Suprapubic skin (tissue), 4 donors: Measurements from ENCODE around the gene ZFYVE28. TPM values are rescaled to one million over a fixed set of nuclear protein-coding genes. Genes with fewer than 3 reads are reported as not detected.

ENCODE experiments used
- DNase-seq, 2 donors: peaks; one replicate each; pipeline ENCODE4 v3.0.0-alpha.2; 2019; ENCODE audit warnings: low spot score in 2 of 2
- H3K27ac ChIP-seq: fragments of 200-600 bp; sonication (generic); one replicate; pipeline ENCODE4 v1.5.1; 2019
- H3K27me3 ChIP-seq: fragments of 200-600 bp; sonication (generic); one replicate; pipeline ENCODE4 v1.5.1; 2019
- H3K36me3 ChIP-seq: fragments of 200-600 bp; sonication (generic); one replicate; pipeline ENCODE4 v1.5.1; 2019
- H3K4me1 ChIP-seq: fragments of 200-600 bp; sonication (generic); one replicate; pipeline ENCODE4 v1.5.1; 2019
- H3K4me3 ChIP-seq: fragments of 200-600 bp; sonication (generic); one replicate; pipeline ENCODE4 v1.5.1; 2019; ENCODE audit warnings: mild to moderate bottlenecking
- H3K9me3 ChIP-seq: fragments of 200-600 bp; sonication (generic); one replicate; pipeline ENCODE4 v1.5.1; 2019
- EP300 ChIP-seq: sonication (generic); formaldehyde crosslinking; IDR thresholded peaks from one replicate; pipeline ENCODE4 v1.6.1; 2017; ENCODE audit warnings: antibody characterized with exemption
- POLR2A ChIP-seq, 2 donors: fragments of 450-650 bp; IDR thresholded peaks; one replicate each; pipeline ENCODE4 v1.6.1; 2017; ENCODE audit warnings: antibody characterized with exemption in 2 of 2, mild to moderate bottlenecking in 2 of 2, moderate library complexity in 2 of 2
- POLR2AphosphoS5 ChIP-seq, 3 donors: sonication (generic); formaldehyde crosslinking; IDR thresholded peaks; one replicate each; pipeline ENCODE4 v1.6.1; 2017; ENCODE audit warnings: antibody characterized with exemption in 3 of 3
- WGBS: methylation state at CpG from one replicate; pipeline ENCODE4 v1.1.5; 2018; 5-methylcytosine and 5-hydroxymethylcytosine counted together
- total RNA-seq, 4 donors: library from RNA; depleted of rRNA; stranded (reverse); fragments of >200 nt; gene quantifications; one replicate each; pipeline ENCODE4 v1.1.0, GENCODE V29; 2016
- TF ChIP-seq, protein P1 (sequence below), 2 donors: fragments of 200-600 bp in 1 of 2; fragments of 450-650 bp in 1 of 2; sonication (generic) in 1 of 2; IDR thresholded peaks; one replicate each; pipeline ENCODE4 v1.5.1; 2016 to 2019; ENCODE audit warnings: antibody characterized with exemption in 2 of 2, mild to moderate bottlenecking in 1 of 2, moderate library complexity in 1 of 2

ZFYVE28 gene
- total RNA-seq, 4 donors from 2014 or later, result 7.6 to 21.3 (median 9.9) TPM

DNA sequence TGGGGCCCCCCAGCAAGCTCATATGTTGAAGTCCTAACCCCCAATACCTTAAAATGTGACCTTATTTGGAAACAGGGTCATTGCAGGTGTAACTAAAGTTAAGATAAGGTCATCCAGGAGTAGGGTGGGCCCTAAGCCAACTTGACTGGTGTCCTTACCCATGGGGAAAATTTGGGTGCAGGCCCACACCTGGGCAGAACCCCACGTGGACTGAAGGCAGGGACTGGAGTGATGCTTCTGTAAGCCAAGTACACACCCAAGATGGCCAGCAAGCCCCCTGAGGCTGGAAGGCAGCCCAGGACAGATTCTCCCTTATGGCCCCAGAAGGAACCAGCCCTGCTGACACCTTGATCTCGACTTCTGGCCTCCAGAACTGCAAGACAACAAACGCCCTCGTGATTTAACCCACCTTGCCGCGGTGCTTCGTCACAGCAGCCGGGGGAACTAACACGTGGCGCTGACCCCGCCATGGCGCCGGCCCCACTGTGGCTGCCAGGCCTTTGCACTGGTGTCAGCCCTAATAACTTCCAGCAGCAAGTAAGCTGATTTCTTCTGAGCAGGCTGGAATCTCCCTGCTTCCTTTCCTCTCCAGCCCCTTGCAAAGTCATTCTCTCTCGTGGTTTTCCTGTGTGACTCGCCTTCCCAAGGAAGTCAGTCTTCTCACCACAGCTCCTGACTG, 133.4 kb downstream of the ZFYVE28 start:
- peak in 1 of 2 donors; percentile 38 for DNase-seq
- 83% methylated on average over 15 of the region's 15 CpGs for WGBS
- no peaks in the 10 kb centered on the region for H3K4me1 ChIP-seq
- H3K27me3 ChIP-seq, result no peaks in the 10 kb centered on the region
- TF ChIP-seq, protein P1, sequence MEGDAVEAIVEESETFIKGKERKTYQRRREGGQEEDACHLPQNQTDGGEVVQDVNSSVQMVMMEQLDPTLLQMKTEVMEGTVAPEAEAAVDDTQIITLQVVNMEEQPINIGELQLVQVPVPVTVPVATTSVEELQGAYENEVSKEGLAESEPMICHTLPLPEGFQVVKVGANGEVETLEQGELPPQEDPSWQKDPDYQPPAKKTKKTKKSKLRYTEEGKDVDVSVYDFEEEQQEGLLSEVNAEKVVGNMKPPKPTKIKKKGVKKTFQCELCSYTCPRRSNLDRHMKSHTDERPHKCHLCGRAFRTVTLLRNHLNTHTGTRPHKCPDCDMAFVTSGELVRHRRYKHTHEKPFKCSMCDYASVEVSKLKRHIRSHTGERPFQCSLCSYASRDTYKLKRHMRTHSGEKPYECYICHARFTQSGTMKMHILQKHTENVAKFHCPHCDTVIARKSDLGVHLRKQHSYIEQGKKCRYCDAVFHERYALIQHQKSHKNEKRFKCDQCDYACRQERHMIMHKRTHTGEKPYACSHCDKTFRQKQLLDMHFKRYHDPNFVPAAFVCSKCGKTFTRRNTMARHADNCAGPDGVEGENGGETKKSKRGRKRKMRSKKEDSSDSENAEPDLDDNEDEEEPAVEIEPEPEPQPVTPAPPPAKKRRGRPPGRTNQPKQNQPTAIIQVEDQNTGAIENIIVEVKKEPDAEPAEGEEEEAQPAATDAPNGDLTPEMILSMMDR (IDR thresholded peaks at IDR 0.05), result no peak
- TF ChIP-seq POLR2AphosphoS5 (IDR thresholded peaks at IDR 0.05) (no peak), POLR2A (IDR thresholded peaks at IDR 0.05) (no peak)
- H3K9me3 ChIP-seq, result no peaks in the 10 kb centered on the region
- H3K27ac ChIP-seq, result no peak overlapping the region
- H3K36me3 ChIP-seq, result no peaks in the 10 kb centered on the region
- no peak overlapping the region for H3K4me3 ChIP-seq

DNA sequence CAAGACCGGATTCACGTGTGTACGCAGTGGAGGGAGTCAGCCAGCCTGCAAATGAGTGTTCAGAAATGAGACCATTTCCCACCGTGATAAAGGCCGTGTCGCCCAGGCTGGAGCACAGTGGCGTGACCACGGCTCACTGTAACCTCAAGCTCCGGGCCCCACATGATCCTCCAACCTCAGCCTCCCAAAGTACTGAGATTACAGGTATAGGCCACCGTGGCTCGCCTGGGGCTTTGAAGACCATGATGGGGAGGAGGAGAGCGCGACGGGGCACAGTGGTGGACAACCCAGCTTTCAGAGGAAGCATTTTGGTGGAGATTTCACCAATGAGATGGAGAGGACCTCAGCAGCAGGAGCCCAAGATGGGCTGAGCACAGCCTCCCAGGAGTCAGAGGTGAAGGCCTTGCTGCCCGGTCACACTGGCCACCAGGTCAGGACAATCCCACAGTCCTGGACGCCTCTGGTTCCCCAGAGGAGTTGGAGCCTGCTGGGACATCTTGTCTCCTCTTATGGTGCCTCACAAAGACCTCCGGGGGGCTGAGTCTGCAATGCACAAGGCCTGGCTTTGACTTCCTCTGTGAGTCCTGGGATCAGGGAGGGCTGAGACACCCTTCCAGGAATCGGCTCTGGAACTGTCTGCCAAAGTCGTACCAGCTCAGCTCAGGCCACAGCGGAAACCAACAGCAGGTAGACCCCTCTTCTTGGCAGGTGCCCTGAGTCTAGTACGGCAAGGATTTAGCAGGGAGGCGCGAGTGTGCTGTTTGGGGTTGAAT, 134.1 kb downstream of the ZFYVE28 start:
- 97% methylated on average over 19 of the region's 23 CpGs for WGBS
- H3K9me3 ChIP-seq, result no peaks in the 10 kb centered on the region
- no peaks in the 10 kb centered on the region for H3K27me3 ChIP-seq
- H3K36me3 ChIP-seq, result no peaks in the 10 kb centered on the region
- no peak overlapping the region for H3K4me3 ChIP-seq
- TF ChIP-seq POLR2AphosphoS5 (IDR thresholded peaks at IDR 0.05), result no peak
- TF ChIP-seq, protein P1 (IDR thresholded peaks at IDR 0.05), result no peak
- no peak for TF ChIP-seq EP300
- no peak for TF ChIP-seq POLR2A (IDR thresholded peaks at IDR 0.05)
- DNase-seq, result peak in 1 of 2 donors; percentile 37
- H3K27ac ChIP-seq, result no peak overlapping the region
- H3K4me1 ChIP-seq, result no peaks in the 10 kb centered on the region

DNA sequence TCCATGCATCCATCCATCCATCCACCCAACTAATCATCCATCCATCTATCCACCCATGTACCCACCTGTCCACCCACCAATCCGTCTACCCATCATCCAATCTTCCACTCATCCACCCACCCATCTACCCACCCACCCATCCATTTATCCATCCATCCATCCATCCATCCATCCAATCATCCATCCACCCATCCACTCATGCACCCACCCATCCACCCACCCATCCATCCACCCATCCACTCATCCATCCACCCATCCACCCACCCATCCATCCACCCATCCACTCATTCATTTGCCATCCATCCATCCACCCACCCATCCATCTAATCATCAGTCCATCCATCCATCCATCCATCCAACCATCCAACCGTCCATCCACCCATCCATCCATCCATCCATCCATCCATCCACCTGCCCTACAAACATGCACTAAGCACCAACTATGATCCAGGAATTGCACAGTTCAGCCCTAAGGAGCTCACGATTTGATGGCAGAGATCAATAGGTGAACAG, 135.2 kb downstream of the ZFYVE28 start:
- TF ChIP-seq EP300 (no peak), POLR2A (IDR thresholded peaks at IDR 0.05) (no peak)
- TF ChIP-seq, protein P1 (IDR thresholded peaks at IDR 0.05), result no peak
- Histone ChIP-seq H3K27me3 (no peaks in the 10 kb centered on the region), H3K4me1 (no peaks in the 10 kb centered on the region), H3K4me3 (no peak overlapping the region), H3K9me3 (no peaks in the 10 kb centered on the region), H3K36me3 (no peaks in the 10 kb centered on the region), H3K27ac (no peak overlapping the region)
- 98% methylated on average over 3 of the region's 3 CpGs for WGBS
- DNase-seq, result no peak

DNA sequence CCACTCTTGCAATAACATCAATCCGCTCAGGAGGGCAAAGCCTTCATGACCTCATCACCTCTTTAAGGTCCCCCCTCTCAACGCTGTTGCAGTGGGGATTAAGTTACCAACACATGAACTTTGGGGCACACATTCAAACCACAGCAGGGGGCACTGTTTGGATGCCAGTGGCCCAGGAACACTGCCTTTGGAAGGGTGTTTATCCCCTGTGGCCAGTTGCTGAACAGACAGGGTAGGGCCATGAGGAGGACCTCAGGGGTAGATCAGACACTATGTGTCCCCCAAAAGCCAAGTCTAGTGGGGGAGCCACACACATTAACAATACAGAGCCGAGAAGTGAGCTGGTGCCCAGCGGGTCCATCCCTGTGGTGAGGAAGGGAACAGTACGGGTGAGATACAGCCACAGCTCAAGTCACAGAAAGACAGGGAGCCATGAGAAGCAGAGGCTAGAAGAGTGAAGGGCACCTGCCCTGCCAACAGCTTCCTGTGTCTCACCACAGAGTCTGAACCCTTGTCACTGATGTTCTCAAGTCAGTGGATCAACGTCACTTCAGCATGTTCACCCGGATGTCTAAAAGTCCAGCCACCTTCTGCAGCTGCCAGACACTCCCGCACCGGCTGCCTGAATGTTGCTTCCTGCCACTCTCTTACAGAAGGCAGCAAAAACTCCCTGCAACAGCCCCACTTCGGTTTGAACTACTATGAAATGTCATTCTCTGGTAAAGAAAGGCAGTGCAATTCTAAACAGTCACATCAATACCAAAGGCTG, 136.7 kb downstream of the ZFYVE28 start:
- Histone ChIP-seq H3K36me3 (no peaks in the 10 kb centered on the region), H3K9me3 (no peaks in the 10 kb centered on the region), H3K27ac (no peak overlapping the region), H3K4me3 (no peak overlapping the region), H3K27me3 (no peaks in the 10 kb centered on the region), H3K4me1 (no peaks in the 10 kb centered on the region)
- 83% methylated on average over 9 of the region's 10 CpGs for WGBS
- no peak for DNase-seq
- TF ChIP-seq, protein P1 (IDR thresholded peaks at IDR 0.05), result no peak
- TF ChIP-seq POLR2AphosphoS5 (IDR thresholded peaks at IDR 0.05), result no peak
- TF ChIP-seq POLR2A (IDR thresholded peaks at IDR 0.05), result no peak
- TF ChIP-seq EP300, result no peak
